ENCODE results near the gene ALDH1L1.

ALDH1L1 gene

GRCh38 chr3:126152458-126152857 lies 27.9 kb downstream of the ALDH1L1 start (continued):
- TF ChIP-seq ZNF341 (tag by site-specific recombination; IDR thresholded peaks at IDR 0.05; ENCODE audit: low read depth) (no peak), ZNF626 (tag by site-specific recombination; IDR thresholded peaks at IDR 0.05) (no peak), ZBTB6 (tag by site-specific recombination; IDR thresholded peaks at IDR 0.05) (no peak), ZNF580 (tag by site-specific recombination; IDR thresholded peaks at IDR 0.05) (no peak), ZNF175 (tag by site-specific recombination; IDR thresholded peaks at IDR 0.05) (no peak), ZBTB8A (tag by site-specific recombination; IDR thresholded peaks at IDR 0.05) (no peak)

GRCh38 chr3:126151562-126152302 lies 28.7 kb downstream of the ALDH1L1 start:
- no peak overlapping the region for H3K4me3 ChIP-seq (ENCODE audit: low read depth, low read length)
- H3K27ac ChIP-seq (ENCODE audit: extremely low read depth, low read depth, low read length), result no peak overlapping the region
- H3K36me3 ChIP-seq (ENCODE audit: control insufficient read depth in 2 of 2, insufficient read depth in 1 of 2, low read length in 2 of 2), result no peaks in the 10 kb centered on the region
- no peaks in the 10 kb centered on the region for H3K4me1 ChIP-seq (ENCODE audit: control insufficient read depth, insufficient read depth, low read length)
- TF ChIP-seq SCRT1 (tag by site-specific recombination; IDR thresholded peaks at IDR 0.05; ENCODE audit: borderline replicate concordance), result no peak
- TF ChIP-seq ZNF133 (tag by site-specific recombination; IDR thresholded peaks at IDR 0.05), result peak; percentile 24; the same call in 1 of the 2 replicates
- no peak for TF ChIP-seq ELK4 (IDR thresholded peaks at IDR 0.05; ENCODE audit: borderline replicate concordance, low read depth, low read length)
- ChIA-PET POLR2A (no interaction called here), CTCF (interaction anchor here (0.7 to 1.2 kb wide), 3 partner anchors 45 to 48 kb away, joined by 3 read pairs; no protein-coding TSS in a partner anchor)
- no peaks in the 10 kb centered on the region for H3K9me3 ChIP-seq (ENCODE audit: control insufficient read depth, insufficient read depth, low read depth, low read length)

GRCh38 chr3:126149960-126150515 lies 30.3 kb downstream of the ALDH1L1 start:
- CTCF ChIA-PET, result interaction anchor here (0.6 to 0.7 kb wide), 4 partner anchors 9 to 281 kb away, joined by 3 read pairs; partner anchors contain the start of gene ALDH1L1
- H3K36me3 ChIP-seq (ENCODE audit: control insufficient read depth in 2 of 2, insufficient read depth in 1 of 2, low read length in 2 of 2), result no peaks in the 10 kb centered on the region
- H3K27ac ChIP-seq (ENCODE audit: extremely low read depth, low read depth, low read length), result no peak overlapping the region
- H3K4me1 ChIP-seq (ENCODE audit: control insufficient read depth, insufficient read depth, low read length), result no peaks in the 10 kb centered on the region
- POLR2A ChIA-PET, result no interaction called here
- no peaks in the 10 kb centered on the region for H3K9me3 ChIP-seq (ENCODE audit: control insufficient read depth, insufficient read depth, low read depth, low read length)
- no peak overlapping the region for H3K4me3 ChIP-seq (ENCODE audit: low read depth, low read length)
- TF ChIP-seq ZNF121 (tag by site-specific recombination; IDR thresholded peaks at IDR 0.05) (no peak), ZNF639 (tag by site-specific recombination; IDR thresholded peaks at IDR 0.05) (no peak), IKZF3 (tag by site-specific recombination; IDR thresholded peaks at IDR 0.05) (no peak), PATZ1 (tag by site-specific recombination; IDR thresholded peaks at IDR 0.05) (no peak), ZNF560 (tag by site-specific recombination; IDR thresholded peaks at IDR 0.05; ENCODE audit: borderline replicate concordance) (no peak), ZNF174 (tag by site-specific recombination; IDR thresholded peaks at IDR 0.05) (no peak), ZBTB26 (tag by site-specific recombination; optimal IDR thresholded peaks at IDR 0.05) (no peak), ZNF24 (tag by site-specific recombination; IDR thresholded peaks at IDR 0.05) (no peak), ZFHX2 (tag by site-specific recombination; conservative IDR thresholded peaks at IDR 0.05) (no peak), KLF16 (tag by site-specific recombination; IDR thresholded peaks at IDR 0.05) (no peak), ZNF610 (tag by site-specific recombination; IDR thresholded peaks at IDR 0.05; ENCODE audit: borderline replicate concordance) (no peak), ZNF768 (tag by site-specific recombination; IDR thresholded peaks at IDR 0.05) (no peak), ZNF416 (tag by site-specific recombination; IDR thresholded peaks at IDR 0.05) (no peak), ZNF16 (tag by site-specific recombination; IDR thresholded peaks at IDR 0.05; ENCODE audit: low read depth) (no peak)
